ENCODE data around the gene ARL8B. TPM values are rescaled to one million over a fixed set of nuclear protein-coding genes. Genes with fewer than 3 reads are reported as not detected.

ARL8B gene
- total and polyA plus RNA-seq, 10 of the 15 experiments (the other 5 are each of a cell fraction or from before 2014, with no cell fraction given) = 22.0 to 80.6 (median 43.7) TPM

GRCh38 chr3:5086708-5087107, 35.4 kb upstream of the ARL8B start:
- no TSS peak for BruUV-seq (replicated peaks)
- intact Hi-C loops (cut with micrococcal nuclease; ENCODE audit: unreplicated experiment) = no loop called here
- in situ Hi-C loops (cut with MboI) = no loop called here
- ChIA-PET SMC1A (ENCODE audit: uncharacterized antibody, unreplicated experiment) (interaction anchor here (0.6 to 1.4 kb wide), 5 partner anchors 9 to 1088 kb away, joined by 3 read pairs; no protein-coding TSS in a partner anchor), RAD21 (ENCODE audit: unreplicated experiment) (interaction anchor here (1.0 to 1.1 kb wide), 3 partner anchors 29 to 375 kb away, joined by 3 to 4 read pairs (median 3); no protein-coding TSS in a partner anchor), CTCF (interaction anchor here (0.9 to 1.3 kb wide), 2 partner anchors 9 to 375 kb away, joined by 3 to 5 read pairs; no protein-coding TSS in a partner anchor), POLR2A (interaction anchor here (0.5 kb wide), 1 partner anchor 264 kb away, joined by 3 read pairs; no protein-coding TSS in a partner anchor)
- Histone ChIP-seq H3K9ac (ENCODE audit: control insufficient read depth, insufficient read depth, low read length) (no peak overlapping the region), H3K4me3 (no peak overlapping the region), H3K27me3 (replicated peaks in 1 of 2; ENCODE audit: control insufficient read depth in 2 of 2, insufficient read depth in 2 of 2, low read length in 1 of 2) (no peaks in the 10 kb centered on the region), H3K79me2 (ENCODE audit: control insufficient read depth, insufficient read depth, low read length) (no peaks in the 10 kb centered on the region), H2AFZ (ENCODE audit: control insufficient read depth, low read depth, low read length) (no peak overlapping the region), H3K9me3 (replicated peaks; ENCODE audit: control insufficient read depth, insufficient read depth, low read length) (no peaks in the 10 kb centered on the region), H3K4me1 (ENCODE audit: control insufficient read depth, insufficient read depth, low read length) (no peaks in the 10 kb centered on the region), H3K36me3 (ENCODE audit: control insufficient read depth in 2 of 2, insufficient read depth in 2 of 2, low read length in 1 of 2) (no peaks in the 10 kb centered on the region), H3K27ac (ENCODE audit: control insufficient read depth, insufficient read depth) (no peak overlapping the region), H3K4me2 (ENCODE audit: control insufficient read depth, insufficient read depth) (no peak overlapping the region), H4K20me1 (ENCODE audit: control insufficient read depth, insufficient read depth) (no peaks in the 10 kb centered on the region)
- WGBS (ENCODE audit: insufficient coverage, insufficient replicate concordance, low lambda C conversion rate, missing lambda C conversion rate) = 0% methylated on average over 1 of the region's 1 CpG
- FAIRE-seq = no peak
- no peak for TF ChIP-seq PBX3 (IDR thresholded peaks at IDR 0.05; ENCODE audit: insufficient replicate concordance, low read depth, low read length)
- TF ChIP-seq POLR2AphosphoS5 (IDR thresholded peaks at IDR 0.05; ENCODE audit: low read length) = no peak
- no peak for TF ChIP-seq RAD21 (IDR thresholded peaks at IDR 0.05; ENCODE audit: insufficient read depth, low read depth, low read length)
- TF ChIP-seq, protein P1, sequence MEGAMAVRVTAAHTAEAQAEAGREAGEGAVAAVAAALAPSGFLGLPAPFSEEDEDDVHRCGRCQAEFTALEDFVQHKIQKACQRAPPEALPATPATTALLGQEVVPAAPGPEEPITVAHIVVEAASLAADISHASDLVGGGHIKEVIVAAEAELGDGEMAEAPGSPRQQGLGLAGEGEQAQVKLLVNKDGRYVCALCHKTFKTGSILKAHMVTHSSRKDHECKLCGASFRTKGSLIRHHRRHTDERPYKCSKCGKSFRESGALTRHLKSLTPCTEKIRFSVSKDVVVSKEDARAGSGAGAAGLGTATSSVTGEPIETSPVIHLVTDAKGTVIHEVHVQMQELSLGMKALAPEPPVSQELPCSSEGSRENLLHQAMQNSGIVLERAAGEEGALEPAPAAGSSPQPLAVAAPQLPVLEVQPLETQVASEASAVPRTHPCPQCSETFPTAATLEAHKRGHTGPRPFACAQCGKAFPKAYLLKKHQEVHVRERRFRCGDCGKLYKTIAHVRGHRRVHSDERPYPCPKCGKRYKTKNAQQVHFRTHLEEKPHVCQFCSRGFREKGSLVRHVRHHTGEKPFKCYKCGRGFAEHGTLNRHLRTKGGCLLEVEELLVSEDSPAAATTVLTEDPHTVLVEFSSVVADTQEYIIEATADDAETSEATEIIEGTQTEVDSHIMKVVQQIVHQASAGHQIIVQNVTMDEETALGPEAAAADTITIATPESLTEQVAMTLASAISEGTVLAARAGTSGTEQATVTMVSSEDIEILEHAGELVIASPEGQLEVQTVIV (IDR thresholded peaks at IDR 0.05; ENCODE audit: borderline replicate concordance, partially characterized antibody) = no peak
- TF ChIP-seq CEBPB (IDR thresholded peaks at IDR 0.05; ENCODE audit: borderline replicate concordance in 1 of 2, low read depth in 2 of 2, low read length in 2 of 2) = no peak
- TF ChIP-seq CBX5 (IDR thresholded peaks at IDR 0.05; ENCODE audit: low read depth) = no peak
- no peak for TF ChIP-seq KDM1A (IDR thresholded peaks at IDR 0.05; ENCODE audit: borderline replicate concordance)
- TF ChIP-seq RFX5 (IDR thresholded peaks at IDR 0.05; ENCODE audit: low read depth, low read length) = no peak
- no peak for TF ChIP-seq RUNX3 (IDR thresholded peaks at IDR 0.05; ENCODE audit: low read length)
- no peak for TF ChIP-seq HCFC1 (IDR thresholded peaks at IDR 0.05; ENCODE audit: low read length)
- no peak for TF ChIP-seq DPF2 (IDR thresholded peaks at IDR 0.05)
- no peak for TF ChIP-seq BRCA1 (IDR thresholded peaks at IDR 0.05; ENCODE audit: low read depth, low read length)
- TF ChIP-seq PML (IDR thresholded peaks at IDR 0.05; ENCODE audit: low read length) = no peak
- TF ChIP-seq HSF1 (IDR thresholded peaks at IDR 0.05; ENCODE audit: low read depth, low read length) = no peak
- TF ChIP-seq CHD2 (IDR thresholded peaks at IDR 0.05; ENCODE audit: borderline replicate concordance, low read depth, low read length) = no peak
- no peak for DNase-seq (ENCODE audit: low read depth, low spot score)
- no peak for ATAC-seq

Data from GM12878 (cell line).